GM13977 (cell line): Measurements from ENCODE around the gene DTX3L.

Experiments
- DNase-seq: peaks from one replicate; pipeline ENCODE4 v3.0.0; 2012; ENCODE audit warnings: low spot score
- CTCF ChIP-seq: IDR thresholded peaks from 2 replicates; pipeline ENCODE4 v1.5.1; 2012; ENCODE audit warnings: mild to moderate bottlenecking, control low read depth; ENCODE audit not compliant: insufficient read depth; ENCODE audit errors: extremely low read depth, missing control alignments
- in situ Hi-C: fragments of 300-500 bp; cut with MboI; formaldehyde crosslinking; loops from one replicate; pipeline ENCODE4 v1.12.0; 2022; ENCODE audit warnings: low sequenced_read_pairs, low pct_unique_long_range_greater_than_20kb, mixed read lengths, inconsistent platforms; ENCODE audit not compliant: unreplicated experiment

The DTX3L gene

GRCh38 chr3:122606330-122606729 lies 42.2 kb downstream of the DTX3L start:
- no peak for TF ChIP-seq CTCF
- no peak for DNase-seq
- in situ Hi-C loops = no loop called here

GRCh38 chr3:122608916-122609315 lies 44.8 kb downstream of the DTX3L start:
- TF ChIP-seq CTCF = no peak
- no peak for DNase-seq
- in situ Hi-C loops = no loop called here

- no peak for TF ChIP-seq CTCF
- peak; percentile 80 for DNase-seq
- in situ Hi-C loops = no loop called here
Observed at GRCh38 chr3:122609798-122610559, 45.8 kb downstream of the DTX3L start.

GRCh38 chr3:122612696-122613095 lies 48.6 kb downstream of the DTX3L start:
- no peak for DNase-seq
- TF ChIP-seq CTCF = no peak
- in situ Hi-C loops = no loop called here

GRCh38 chr3:122615303-122615702 lies 51.2 kb downstream of the DTX3L start:
- TF ChIP-seq CTCF = no peak
- in situ Hi-C loops = no loop called here
- DNase-seq = no peak

GRCh38 chr3:122618614-122619013 lies 54.5 kb downstream of the DTX3L start:
- no peak for TF ChIP-seq CTCF
- no peak for DNase-seq
- in situ Hi-C loops = no loop called here
